WERI-Rb-1 (cell line): ENCODE results near the gene SLC29A3.

Source experiments
- DNase-seq: peaks from one replicate; pipeline ENCODE4 v3.0.0-alpha.2; 2020
- H3K27ac ChIP-seq: fragments of 250-450 bp; sonication (Bioruptor Pico); 2 replicates; pipeline ENCODE4 v1.5.1; 2020; ENCODE audit warnings: mild to moderate bottlenecking, moderate library complexity
- H3K27me3 ChIP-seq: fragments of 250-450 bp; sonication (Bioruptor Pico); 2 replicates; pipeline ENCODE4 v1.5.1; 2021; ENCODE audit warnings: mild to moderate bottlenecking, low read depth, moderate library complexity; ENCODE audit not compliant: insufficient read depth, severe bottlenecking
- H3K36me3 ChIP-seq: fragments of 250-450 bp; sonication (Bioruptor Pico); 2 replicates; pipeline ENCODE4 v1.5.1; 2020; ENCODE audit warnings: mild to moderate bottlenecking, moderate library complexity
- H3K4me3 ChIP-seq: 2 replicates; pipeline ENCODE4 v1.5.1; 2011; ENCODE audit warnings: low read depth, mild to moderate bottlenecking, control low read depth, low read length
- H3K9me3 ChIP-seq: fragments of 250-450 bp; sonication (Bioruptor Pico); 2 replicates; pipeline ENCODE4 v1.5.1; 2021; ENCODE audit warnings: mild to moderate bottlenecking, moderate library complexity; ENCODE audit not compliant: severe bottlenecking
- TF ChIP-seq, protein P1 (sequence below): IDR thresholded peaks from 2 replicates; pipeline ENCODE4 v1.5.1; 2011; ENCODE audit warnings: low read depth, mild to moderate bottlenecking, control low read depth, inconsistent platforms, low read length

SLC29A3 gene

DNA sequence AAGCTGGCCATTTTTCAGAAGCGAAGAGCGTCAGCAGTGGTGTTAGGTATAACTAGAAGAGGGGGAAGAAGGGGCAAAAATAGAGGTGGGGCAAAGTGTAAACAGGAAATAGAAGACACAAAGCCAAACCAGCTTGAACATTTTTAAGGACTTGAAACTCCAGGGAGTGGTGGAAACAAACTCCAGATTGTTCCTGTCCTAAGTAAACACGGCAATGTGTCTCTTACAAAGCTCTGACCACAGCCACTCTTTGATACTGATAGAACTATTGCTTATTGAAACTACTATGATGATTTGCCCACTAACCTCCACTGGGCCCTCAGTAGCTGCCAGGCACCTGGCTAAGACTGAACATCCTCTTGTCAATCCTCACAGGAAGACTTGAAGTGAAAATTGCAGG, 56.9 kb downstream of the SLC29A3 start:
- Histone ChIP-seq H3K4me3 (no peak overlapping the region), H3K27me3 (no peaks in the 10 kb centered on the region)

DNA sequence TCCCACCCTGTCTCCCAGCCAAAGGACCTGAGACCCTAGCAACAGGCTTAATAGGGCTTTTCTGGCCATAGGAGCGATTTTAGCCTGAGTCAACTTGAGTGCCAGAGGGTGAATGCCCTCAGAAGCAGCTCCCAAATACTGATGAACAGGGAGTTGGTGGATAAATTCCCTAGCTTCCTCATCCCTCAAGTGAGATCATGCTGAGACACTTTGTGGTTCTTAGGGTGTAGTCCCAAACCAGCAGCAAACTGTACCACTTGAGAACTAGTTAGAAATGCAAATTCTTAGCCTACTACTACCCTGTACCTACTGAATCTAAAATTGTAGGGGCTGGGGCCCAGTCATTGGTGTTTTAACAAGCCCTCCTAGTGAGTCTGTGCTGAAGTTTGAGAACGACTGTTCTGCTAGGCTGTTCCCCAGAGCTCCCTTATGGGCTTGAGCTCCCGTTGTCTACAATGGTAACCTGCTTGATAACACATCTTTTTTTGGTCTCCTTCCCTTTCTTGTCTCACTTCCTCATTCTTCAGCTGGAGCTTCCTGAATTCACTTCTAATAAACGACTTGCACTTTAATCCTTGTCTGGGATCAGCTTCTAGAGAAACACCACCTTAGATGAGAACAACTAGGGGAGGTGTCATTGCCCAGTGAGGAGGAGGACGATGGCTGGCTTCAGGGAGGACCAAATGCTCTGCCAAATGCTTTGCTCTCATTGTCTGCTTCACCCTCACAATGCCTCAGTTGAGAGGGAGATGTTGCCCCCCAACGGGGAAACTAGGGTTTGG, 59.5 kb downstream of the SLC29A3 start:
- Histone ChIP-seq H3K36me3 (no peaks in the 10 kb centered on the region), H3K4me3 (no peak overlapping the region), H3K9me3 (no peaks in the 10 kb centered on the region), H3K27ac (peak overlapping the region; percentile 90), H3K27me3 (no peaks in the 10 kb centered on the region)
- DNase-seq, result no peak
- TF ChIP-seq, protein P1, sequence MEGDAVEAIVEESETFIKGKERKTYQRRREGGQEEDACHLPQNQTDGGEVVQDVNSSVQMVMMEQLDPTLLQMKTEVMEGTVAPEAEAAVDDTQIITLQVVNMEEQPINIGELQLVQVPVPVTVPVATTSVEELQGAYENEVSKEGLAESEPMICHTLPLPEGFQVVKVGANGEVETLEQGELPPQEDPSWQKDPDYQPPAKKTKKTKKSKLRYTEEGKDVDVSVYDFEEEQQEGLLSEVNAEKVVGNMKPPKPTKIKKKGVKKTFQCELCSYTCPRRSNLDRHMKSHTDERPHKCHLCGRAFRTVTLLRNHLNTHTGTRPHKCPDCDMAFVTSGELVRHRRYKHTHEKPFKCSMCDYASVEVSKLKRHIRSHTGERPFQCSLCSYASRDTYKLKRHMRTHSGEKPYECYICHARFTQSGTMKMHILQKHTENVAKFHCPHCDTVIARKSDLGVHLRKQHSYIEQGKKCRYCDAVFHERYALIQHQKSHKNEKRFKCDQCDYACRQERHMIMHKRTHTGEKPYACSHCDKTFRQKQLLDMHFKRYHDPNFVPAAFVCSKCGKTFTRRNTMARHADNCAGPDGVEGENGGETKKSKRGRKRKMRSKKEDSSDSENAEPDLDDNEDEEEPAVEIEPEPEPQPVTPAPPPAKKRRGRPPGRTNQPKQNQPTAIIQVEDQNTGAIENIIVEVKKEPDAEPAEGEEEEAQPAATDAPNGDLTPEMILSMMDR, result 0 out of 2 replicates have a peak, but pooled peaks have one; percentile 7

More for the DNA sequence above, 56.9 kb downstream of the SLC29A3 start:
- DNase-seq, result no peak
- H3K36me3 ChIP-seq, result no peaks in the 10 kb centered on the region
- H3K9me3 ChIP-seq, result no peaks in the 10 kb centered on the region
- no peak overlapping the region for H3K27ac ChIP-seq
- TF ChIP-seq, protein P1, result no peak

DNA sequence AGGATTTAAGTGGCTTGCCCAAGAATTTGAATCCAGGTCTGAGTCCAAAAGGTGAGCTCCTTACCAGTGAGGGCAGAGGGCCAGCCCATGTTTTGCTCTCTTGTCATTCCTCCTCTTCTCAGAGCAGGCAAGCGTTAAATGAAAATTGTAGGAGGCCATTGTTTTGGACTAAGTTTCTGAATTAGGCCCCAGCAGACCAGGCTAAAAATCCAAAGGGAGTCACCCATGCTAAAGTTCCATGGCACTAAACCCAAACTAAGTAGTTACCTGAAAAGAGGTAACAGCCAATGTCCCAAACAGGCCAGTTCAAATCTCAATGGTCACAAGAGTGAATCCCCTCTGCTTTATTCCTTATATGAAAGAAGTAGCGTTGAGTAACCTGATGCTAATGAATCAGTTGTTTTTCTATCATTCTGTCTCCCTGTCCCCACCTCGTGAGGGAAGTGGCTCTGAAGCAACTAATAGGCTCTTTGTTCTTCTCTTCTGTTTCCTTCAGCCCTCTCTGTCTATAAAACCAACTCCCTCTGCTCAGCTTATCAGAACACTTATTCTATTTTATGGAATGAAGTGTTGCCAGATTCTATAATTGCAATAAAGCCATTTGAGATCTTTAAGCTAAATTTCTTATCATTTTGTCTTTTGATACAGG, 60.2 kb downstream of the SLC29A3 start:
- H3K9me3 ChIP-seq, result no peaks in the 10 kb centered on the region
- H3K27ac ChIP-seq, result peak overlapping the region; percentile 90
- TF ChIP-seq, protein P1, result no peak
- no peaks in the 10 kb centered on the region for H3K27me3 ChIP-seq
- H3K36me3 ChIP-seq, result no peaks in the 10 kb centered on the region
- no peak for DNase-seq
- no peak overlapping the region for H3K4me3 ChIP-seq

DNA sequence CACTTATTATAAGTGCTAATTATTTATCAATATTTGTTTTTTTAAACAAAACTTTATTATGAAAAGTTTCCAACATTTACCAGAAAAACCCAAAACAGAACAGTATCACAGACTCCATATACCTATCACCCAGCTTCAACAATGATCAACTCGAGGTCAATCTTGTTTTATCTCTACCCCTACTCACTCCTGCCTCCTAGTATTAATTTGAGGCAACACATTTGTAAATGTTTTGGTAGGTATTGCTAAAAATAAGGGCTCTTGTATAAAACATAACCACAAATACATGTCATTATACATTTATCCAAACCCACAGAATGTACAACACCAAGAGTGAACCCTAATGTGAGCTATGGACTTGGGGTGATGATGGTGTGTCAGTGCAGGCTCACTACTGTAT, 61.8 kb downstream of the SLC29A3 start:
- Histone ChIP-seq H3K9me3 (no peaks in the 10 kb centered on the region), H3K27ac (peak overlapping the region; percentile 90), H3K4me3 (no peak overlapping the region), H3K36me3 (no peaks in the 10 kb centered on the region), H3K27me3 (no peaks in the 10 kb centered on the region)
- TF ChIP-seq, protein P1, result no peak
- DNase-seq, result no peak

DNA sequence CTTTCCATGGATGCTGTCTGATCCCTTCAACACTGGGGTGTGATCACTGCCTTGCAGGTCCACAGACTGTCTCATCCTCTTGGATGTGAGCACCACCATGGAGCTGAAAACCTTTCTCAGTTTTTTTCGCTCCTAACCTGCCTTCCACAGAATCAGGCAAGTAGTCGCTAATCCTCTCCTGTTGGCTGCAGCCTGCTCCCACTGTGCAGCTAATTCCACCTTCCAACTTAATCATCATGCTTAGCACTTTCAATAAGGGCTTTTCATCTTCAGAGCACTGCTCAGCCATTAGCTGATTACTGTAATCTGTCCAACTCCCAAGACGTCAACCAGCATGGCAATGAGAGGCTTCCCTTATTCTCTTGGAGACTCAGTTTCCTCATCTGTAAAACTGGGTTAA, 62.6 kb downstream of the SLC29A3 start:
- Histone ChIP-seq H3K27ac (peak overlapping the region; percentile 90), H3K27me3 (no peaks in the 10 kb centered on the region), H3K9me3 (no peaks in the 10 kb centered on the region), H3K36me3 (no peaks in the 10 kb centered on the region), H3K4me3 (no peak overlapping the region)
- DNase-seq, result peak; percentile 89
- TF ChIP-seq, protein P1, result no peak
